Activated naive CD4-positive, alpha-beta T cell treated with anti-CD3 and anti-CD28 coated beads, Interleukin-2, amount 50 U/mL, for 72 hours (primary cell): Measurements from ENCODE around the gene GNG12. TPM values are rescaled to one million over a fixed set of nuclear protein-coding genes. Genes with fewer than 3 reads are reported as not detected.
"Not testable (repeated sequence)": the region's sequence is repeated elsewhere in the genome, so short reads cannot be mapped to it uniquely, and the experiment has no call there.

Source experiments
- ATAC-seq, 2 donors: fragments of 150-1000 bp; cut with Tn5 transposase; 2 replicates each; pipeline ENCODE4 v1.10.0; 2021; ENCODE audit warnings: mild to moderate bottlenecking in 2 of 2, moderate library complexity in 2 of 2
- DNase-seq, 2 donors: peaks; one replicate each; pipeline ENCODE4 v3.0.0; 2021 to 2022; ENCODE audit warnings: low spot score in 2 of 2
- H3K27ac Mint-ChIP-seq, 2 donors: one replicate each; pipeline ENCODE4 v1.8.0; 2022; ENCODE audit warnings: mild to moderate bottlenecking in 2 of 2, mixed read lengths in 2 of 2
- H3K36me3 Mint-ChIP-seq, 2 donors: one replicate each; pipeline ENCODE4 v1.8.0; 2022; ENCODE audit warnings: mixed read lengths in 2 of 2
- H3K9me3 Mint-ChIP-seq, 2 donors: one replicate each; pipeline ENCODE4 v1.8.0; 2022; ENCODE audit warnings: mixed read lengths in 2 of 2
- total RNA-seq, 2 donors: library from RNA; stranded (reverse); gene quantifications; one replicate each; pipeline ENCODE4 v1.2.3, GENCODE V29; 2022

GNG12 gene
- total RNA-seq, 2 donors from 2014 or later = 0.23 TPM; not detected in 1

DNA sequence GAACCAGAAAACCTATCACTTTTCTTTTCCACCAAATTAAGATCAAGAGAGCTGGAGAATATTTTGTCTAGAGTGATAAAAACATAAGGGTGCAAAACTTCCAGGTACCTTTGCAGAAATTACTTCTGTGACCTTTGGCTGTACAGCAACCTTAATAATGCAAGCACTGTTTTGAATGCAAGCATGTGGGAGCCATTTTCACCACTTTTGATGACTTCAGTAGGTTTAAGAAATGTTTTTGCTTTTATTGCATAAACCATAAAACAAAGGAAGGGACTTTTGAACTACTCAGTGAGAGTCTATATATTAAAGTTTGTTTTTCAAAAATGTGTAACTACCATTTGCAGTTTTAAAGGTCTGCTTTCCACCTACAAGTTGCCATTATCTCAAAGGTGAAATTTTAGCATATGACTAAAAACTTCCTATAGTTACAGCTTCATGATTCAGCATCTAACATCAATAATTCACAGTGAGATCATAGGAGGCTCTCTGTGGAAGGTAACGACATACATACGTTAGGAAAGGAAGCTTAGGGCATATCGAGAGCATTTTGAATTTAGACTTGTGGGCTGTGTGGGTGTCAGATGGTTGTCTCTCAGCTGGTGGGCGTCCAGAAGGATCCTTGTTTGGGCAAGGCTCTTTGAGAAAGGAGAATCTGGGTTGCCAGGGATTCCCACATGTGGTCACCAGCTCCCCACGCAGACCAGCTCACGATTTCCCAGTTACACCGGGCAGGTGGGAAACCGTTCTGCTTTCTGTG lies 149.3 kb downstream of the GNG12 start:
- peak overlapping the region; percentile 97 to 99 for H3K27ac Mint-ChIP-seq
- H3K9me3 Mint-ChIP-seq = no peaks in the 10 kb centered on the region
- peak; percentile 35 to 73 for DNase-seq
- H3K36me3 Mint-ChIP-seq = peaks cover 15 to 31% of the 10 kb centered on the region in 2 donors
- ATAC-seq = peak; percentile 28 to 39

DNA sequence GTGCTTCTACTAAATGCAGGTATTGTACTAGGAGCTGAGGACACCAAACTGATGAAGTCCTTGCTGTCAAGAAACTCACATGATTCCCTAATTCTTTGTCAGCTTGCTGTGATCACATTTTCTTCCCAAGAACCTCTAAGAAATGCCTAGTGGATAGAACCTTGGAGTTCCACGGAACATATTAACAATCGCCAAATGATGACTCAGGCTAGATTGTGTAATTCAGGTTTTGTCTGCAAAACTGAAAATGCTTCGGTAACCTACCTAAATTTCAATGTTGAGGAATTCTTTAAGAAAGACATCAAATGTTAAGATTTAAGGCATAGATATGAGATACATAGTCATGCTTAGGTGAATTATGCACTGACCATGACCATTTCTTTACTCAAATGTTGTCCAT lies 150.0 kb downstream of the GNG12 start:
- Mint-ChIP-seq H3K27ac (peak overlapping the region in 1 of 2 donors; percentile 99), H3K36me3 (peaks cover 11 to 26% of the 10 kb centered on the region in 2 donors), H3K9me3 (no peaks in the 10 kb centered on the region)
- DNase-seq (no peak), ATAC-seq (no peak)

DNA sequence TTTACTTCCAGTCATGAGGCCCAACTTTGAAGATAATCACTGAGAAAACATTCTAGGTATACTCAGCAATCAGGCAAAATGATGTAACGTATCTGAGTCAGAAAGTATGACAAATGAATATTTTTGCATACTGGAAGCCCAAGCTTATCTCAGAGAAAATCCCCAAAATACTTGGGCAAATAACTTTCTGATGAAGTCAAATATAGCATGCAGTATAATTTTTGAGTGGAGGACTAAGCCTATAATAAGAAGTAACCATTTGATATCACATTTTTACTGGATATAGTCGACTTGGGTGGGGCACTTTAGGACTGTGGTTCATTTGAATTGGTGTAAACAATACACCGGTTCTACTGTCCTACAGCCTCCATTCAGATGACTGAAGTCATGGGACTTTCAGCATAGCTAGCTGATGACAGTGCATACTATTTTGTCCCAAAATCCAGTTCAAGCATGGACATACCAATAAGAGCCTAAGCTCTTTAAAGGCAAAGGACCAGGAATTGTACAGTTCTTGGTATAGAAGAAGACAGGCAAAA lies 150.5 kb downstream of the GNG12 start:
- H3K27ac Mint-ChIP-seq = no peak overlapping the region

DNA sequence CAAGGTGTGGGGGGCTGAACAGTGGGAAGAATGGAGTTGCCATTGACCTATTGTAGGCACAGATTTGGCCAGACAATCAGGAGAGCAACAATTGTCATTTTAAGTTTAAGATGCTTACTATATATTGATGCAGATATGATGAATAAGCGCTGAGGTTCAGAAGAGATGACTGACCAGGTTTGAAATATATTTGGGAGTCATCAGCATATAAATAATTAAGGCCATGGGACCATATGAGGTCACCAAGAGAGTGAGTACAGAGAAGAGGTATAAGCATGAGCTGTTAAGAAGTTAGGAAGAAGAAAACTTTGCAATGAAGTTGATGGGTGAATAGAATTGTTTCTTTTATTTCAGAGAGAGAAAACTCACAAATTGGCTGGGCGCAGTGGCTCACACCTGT lies 152.8 kb downstream of the GNG12 start:
- peaks cover 0 to 6% of the 10 kb centered on the region in 2 donors for H3K36me3 Mint-ChIP-seq
- H3K27ac Mint-ChIP-seq = no peak overlapping the region
- H3K9me3 Mint-ChIP-seq = no peaks in the 10 kb centered on the region
- ATAC-seq (no peak), DNase-seq (no peak)

More for the DNA sequence above, 150.5 kb downstream of the GNG12 start:
- Mint-ChIP-seq H3K36me3 (peaks cover 10 to 21% of the 10 kb centered on the region in 2 donors), H3K9me3 (no peaks in the 10 kb centered on the region)
- DNase-seq = no peak
- no peak for ATAC-seq

DNA sequence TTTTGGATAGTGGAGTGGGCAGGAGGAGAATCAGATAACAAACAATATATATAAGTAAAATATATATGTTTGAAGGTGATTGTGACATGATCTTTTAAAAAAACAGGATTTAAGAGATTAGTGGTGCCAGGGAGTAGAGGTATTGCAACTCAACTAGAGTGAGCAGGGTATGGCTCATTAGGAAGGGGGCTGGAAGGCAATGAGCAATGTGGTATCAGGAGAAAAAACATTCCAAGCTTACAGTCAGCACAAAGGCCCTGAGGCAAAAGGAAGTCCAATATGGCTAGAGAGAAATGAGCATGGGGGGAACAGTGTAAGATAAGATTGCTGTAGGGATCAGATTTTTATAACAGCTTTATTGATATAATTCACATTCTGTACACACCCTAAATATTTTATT lies 153.6 kb downstream of the GNG12 start:
- no peak overlapping the region for H3K27ac Mint-ChIP-seq
- ATAC-seq (no peak), DNase-seq (no peak)
- H3K9me3 Mint-ChIP-seq = no peaks in the 10 kb centered on the region
- no peaks in the 10 kb centered on the region for H3K36me3 Mint-ChIP-seq

DNA sequence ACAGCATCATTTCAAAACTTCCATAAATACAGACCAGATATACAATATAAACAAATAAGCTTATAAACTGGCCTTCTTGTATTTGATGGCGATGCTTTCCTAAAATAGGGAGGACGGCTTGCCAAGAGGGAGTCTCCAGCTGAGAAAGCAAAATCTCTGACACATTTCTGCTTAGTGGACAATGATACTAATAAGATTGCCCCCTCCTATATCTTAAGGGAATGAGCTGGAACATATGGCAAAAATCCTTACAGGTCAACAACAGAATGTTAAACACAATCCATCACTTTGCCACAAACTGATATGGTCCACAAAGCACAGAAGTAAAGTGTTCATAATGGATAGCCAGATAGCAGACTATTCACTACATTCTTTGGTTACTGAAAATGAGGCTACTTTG lies 155.3 kb downstream of the GNG12 start:
- Mint-ChIP-seq H3K36me3 (no peaks in the 10 kb centered on the region), H3K27ac (no peak overlapping the region), H3K9me3 (no peaks in the 10 kb centered on the region)
- no peak for DNase-seq
- no peak for ATAC-seq

DNA sequence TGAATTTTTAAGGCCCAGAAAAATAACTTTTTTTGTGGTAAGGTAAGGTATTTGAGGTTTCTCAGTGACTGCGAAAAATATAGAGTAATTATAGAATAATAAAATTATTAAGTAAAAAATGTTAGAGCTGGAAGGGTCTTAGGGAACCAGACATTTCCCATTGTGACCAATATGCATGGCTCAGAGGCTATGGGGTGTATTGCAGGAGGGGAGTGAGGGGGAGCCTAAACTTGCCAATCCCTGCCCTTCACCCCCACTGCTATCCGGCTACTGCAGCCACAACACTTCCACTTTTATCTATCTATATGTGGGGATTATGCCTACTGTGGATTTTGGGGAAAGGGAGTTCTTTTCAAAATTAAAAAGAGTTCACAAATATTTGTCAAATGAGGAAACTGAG lies 155.9 kb downstream of the GNG12 start:
- DNase-seq (no peak), ATAC-seq (no peak)
- H3K9me3 Mint-ChIP-seq = no peaks in the 10 kb centered on the region
- H3K36me3 Mint-ChIP-seq = no peaks in the 10 kb centered on the region
- no peak overlapping the region for H3K27ac Mint-ChIP-seq

DNA sequence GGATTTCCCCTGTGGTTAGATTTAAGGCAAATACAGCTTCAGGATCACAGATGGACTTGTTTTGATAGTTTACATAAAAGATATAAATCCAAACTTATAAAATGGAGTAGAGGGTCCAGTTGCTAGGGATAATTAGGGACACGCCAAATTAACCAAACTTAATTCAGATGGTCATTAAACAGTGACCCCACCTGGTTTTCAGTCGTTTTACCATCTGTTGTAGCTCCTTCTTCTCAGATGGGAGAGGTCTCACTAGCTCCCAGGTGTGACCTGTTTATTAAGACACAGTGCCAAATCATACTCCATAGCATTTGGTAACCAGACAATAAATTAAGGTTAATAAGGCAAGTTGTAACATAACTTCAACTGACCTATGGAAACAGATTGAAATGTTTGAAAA lies 156.3 kb downstream of the GNG12 start:
- Mint-ChIP-seq H3K27ac (no peak overlapping the region), H3K9me3 (no peaks in the 10 kb centered on the region), H3K36me3 (no peaks in the 10 kb centered on the region)
- DNase-seq (no peak), ATAC-seq (no peak)

DNA sequence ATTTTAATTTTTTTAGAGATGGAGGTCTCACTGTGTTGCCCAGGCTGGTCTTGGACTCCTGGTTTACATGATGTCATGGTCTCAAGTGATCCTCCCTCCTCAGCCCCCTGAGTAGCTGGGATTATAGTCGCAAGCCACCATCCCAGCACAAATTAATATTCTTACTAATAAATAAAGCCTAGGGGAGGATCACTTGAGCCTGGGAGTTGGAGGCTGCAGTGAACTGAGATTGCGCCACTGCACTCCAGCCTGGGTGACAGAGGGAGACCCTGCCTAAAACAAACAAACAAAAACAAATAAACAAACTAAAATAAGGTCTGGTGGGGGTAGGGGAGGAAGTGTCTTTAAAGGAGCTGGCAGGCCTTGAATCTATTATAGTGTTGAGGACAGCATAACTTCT lies 157.0 kb downstream of the GNG12 start:
- no peak for DNase-seq
- no peak for ATAC-seq
- Mint-ChIP-seq H3K36me3 (no peaks in the 10 kb centered on the region), H3K9me3 (no peaks in the 10 kb centered on the region), H3K27ac (no peak overlapping the region)

DNA sequence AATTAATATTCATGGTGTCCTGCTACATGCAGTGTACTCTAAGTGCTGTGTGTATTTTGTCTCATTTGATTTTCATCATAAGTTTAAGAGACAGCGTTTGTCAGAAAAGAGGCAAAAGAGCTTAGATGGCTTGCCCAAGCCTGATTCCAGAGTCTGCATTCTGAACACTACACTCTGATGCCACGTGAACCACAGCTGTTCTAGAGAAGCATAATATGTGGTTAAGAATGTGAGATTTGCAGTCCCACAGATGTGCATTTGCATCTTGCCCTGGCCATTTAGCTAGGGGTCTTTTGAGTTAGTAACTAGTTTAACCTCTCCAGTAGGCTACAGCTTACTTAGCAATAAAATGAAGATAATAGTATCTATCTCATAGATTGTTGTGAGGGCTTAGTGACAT lies 157.5 kb downstream of the GNG12 start:
- no peaks in the 10 kb centered on the region for H3K9me3 Mint-ChIP-seq
- H3K36me3 Mint-ChIP-seq = no peaks in the 10 kb centered on the region
- ATAC-seq (no peak), DNase-seq (no peak)
- H3K27ac Mint-ChIP-seq = no peak overlapping the region

DNA sequence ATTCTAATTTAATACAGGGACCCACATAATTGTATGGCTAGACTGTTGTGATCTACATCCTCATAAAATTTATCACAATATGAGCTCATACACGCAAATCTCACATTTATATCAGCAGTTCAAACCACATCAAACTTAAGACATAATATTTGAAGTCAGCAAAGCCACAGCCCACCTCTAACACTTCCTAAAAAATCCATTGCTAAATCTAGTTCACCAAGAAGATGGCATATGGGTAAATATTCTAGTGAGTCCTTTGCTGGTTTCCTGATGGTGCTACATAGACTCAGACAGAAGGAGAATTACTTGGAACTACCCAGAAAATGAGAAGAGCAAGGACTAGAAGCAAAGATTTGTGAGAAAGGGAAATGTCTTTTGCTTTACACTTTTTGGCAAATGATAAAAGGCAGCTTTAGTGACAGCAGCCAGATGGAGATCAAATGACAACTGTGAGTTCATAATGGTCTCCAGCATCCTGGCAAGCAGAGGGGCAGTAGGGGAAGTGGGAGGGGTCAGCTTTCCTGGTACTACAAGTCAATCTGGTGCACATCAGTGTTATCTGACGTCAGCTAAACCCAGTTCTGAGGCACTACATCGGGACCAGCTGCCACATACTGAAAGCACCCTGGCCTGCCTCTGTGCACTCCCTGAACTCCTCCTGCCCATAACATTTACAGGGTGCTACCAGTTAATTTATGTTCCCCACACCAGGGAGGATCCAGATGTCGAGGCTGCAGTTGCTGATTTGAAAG lies 158.8 kb downstream of the GNG12 start:
- H3K9me3 Mint-ChIP-seq = no peaks in the 10 kb centered on the region

DNA sequence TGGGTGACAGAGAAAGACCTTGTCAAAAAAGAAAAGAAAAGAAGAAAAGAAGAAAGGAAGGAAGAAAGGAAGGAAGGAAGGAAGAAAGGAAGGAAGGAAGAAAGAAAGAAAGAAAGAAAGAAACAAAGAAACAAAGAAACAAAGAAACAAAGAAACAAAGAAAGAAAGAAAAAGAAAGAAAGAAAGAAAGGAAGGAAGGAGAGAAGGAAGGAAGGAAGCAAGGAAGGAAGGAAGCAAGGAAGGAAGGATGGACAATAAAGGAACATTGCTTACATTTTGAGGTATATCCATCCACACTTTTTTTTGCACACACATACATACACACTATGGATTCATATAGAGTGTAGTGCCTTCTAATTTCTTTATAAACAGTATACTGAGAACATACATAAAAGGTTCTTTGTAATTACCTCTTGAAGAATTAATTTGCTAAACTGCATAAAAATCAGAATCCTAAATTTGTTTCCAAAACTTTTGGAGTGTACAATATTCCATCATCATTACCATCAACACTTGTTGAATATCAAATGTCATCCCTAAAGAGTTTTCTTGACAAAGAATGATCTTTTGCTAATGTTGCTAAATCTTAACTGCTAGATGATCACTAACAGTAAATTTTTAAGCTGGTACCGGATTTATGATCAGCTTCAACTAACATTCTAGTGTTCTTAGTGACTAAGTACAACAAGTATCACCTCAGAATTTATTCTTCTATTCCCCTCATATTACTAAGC lies 159.6 kb downstream of the GNG12 start:
- ATAC-seq (no peak), DNase-seq (no peak)
- Mint-ChIP-seq H3K27ac (peak overlapping the region in 1 of 2 donors; percentile 77), H3K36me3 (no peaks in the 10 kb centered on the region), H3K9me3 (no peaks in the 10 kb centered on the region)

More for the DNA sequence above, 158.8 kb downstream of the GNG12 start:
- Mint-ChIP-seq H3K27ac (peak overlapping the region; percentile 15 to 77), H3K36me3 (no peaks in the 10 kb centered on the region)
- DNase-seq (peak in 1 of 2 donors; percentile 16), ATAC-seq (peak; percentile 88 to 92)

DNA sequence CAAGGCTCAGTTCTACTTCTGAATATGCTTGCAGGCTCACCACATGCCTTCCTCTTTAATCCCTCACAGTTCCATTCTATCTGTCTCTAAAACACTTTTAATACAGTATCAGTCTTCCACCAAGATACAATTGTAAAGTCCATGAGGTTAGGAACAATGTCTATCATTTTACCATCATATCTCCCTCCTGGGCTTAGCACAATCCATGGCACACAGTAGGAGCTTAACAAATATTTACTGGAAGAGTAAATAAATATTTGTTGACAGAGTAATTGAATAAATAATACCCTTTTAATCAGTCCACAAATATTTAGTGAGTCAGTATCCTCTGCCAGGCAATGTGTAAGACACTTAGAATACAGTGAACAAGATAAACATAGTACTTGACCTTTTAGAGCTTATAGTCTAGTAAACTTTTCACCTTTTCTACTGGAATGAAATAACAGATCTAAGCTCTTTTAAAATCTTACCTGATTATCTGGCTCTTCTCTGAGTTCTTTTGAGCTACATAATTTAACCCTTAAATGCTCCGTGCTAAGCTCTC lies 160.9 kb downstream of the GNG12 start:
- Mint-ChIP-seq H3K36me3 (no peaks in the 10 kb centered on the region), H3K9me3 (no peaks in the 10 kb centered on the region), H3K27ac (no peak overlapping the region)
- ATAC-seq (no peak), DNase-seq (no peak)

DNA sequence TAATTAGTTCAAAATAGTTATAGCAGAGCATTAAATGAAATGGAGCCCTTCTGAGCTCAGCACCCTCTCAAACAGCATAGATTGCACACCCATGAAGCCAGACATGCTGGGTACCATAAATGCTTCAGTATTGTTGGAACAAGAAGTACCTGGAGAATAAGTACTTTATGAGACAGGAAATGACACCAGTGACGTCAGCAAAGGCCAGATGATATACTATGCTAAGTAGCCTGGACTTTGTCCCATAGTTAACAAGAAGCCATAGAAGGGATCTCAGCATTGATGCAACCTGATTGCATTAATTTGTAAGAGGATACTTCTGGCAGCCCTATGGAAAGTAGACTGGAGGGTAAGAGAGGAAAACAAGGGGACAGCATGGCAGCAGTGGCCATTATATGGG lies 164.6 kb downstream of the GNG12 start:
- ATAC-seq (no peak), DNase-seq (no peak)
- Mint-ChIP-seq H3K27ac (no peak overlapping the region), H3K9me3 (no peaks in the 10 kb centered on the region), H3K36me3 (no peaks in the 10 kb centered on the region)

DNA sequence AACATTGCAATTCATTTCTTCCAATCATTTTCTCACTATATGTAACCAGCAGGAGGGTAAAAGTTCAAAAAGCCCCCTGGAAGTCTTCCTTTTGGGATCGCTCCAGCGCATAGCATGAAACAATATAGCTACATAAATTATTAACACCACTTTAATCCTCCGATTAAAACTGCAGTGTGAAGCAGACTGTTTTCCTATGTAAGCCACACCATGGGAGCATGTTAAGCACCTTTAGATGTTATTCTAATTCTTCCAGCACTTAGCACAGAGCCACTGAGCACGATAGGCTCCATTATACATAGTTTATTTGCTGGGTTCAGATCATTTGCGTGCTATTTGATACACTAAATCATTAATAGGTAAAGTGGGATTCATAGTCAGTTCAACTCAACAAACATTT lies 166.6 kb downstream of the GNG12 start:
- DNase-seq (no peak), ATAC-seq (no peak)
- H3K36me3 Mint-ChIP-seq = no peaks in the 10 kb centered on the region
- H3K9me3 Mint-ChIP-seq = no peaks in the 10 kb centered on the region
- H3K27ac Mint-ChIP-seq = no peak overlapping the region

DNA sequence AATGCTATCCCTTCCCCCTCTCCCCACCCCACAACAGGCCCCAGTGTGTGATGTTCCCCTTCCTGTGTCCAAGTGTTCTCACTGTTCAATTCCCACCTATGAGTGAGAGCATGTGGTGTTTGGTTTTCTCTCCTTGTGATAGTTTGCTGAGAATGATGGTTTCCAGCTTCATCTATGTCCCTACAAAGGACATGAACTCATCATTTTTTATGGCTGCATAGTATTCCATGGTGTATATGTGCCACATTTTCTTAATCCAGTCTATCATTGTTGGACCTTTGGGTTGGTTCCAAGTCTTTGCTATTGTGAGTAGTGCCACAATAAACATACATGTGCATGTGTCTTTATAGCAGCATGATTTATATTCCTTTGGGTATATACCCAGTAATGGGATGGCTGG lies 168.0 kb downstream of the GNG12 start:
- not testable (repeated sequence) for DNase-seq, ATAC-seq, H3K27ac Mint-ChIP-seq, H3K36me3 Mint-ChIP-seq, H3K9me3 Mint-ChIP-seq

DNA sequence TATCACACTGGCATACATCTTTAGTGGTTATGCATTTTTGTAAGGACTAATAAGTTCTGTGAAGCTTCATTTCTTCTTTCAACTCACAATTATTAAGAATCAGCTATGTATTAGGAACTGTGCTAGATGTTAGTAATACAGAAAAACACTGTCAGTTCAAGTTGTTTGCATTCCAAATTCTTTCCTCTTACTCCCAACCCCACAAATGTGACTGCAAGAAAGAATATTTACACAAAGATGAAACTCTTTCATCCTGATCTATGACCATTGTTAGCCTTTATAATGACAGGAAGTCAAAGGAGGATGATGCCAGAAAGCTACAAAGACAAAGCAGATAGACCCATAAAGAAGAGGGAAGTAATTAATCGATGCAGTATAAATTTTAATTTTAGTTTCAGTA lies 169.2 kb downstream of the GNG12 start:
- H3K27ac Mint-ChIP-seq = no peak overlapping the region
- ATAC-seq (no peak), DNase-seq (no peak)
- H3K9me3 Mint-ChIP-seq = no peaks in the 10 kb centered on the region
- no peaks in the 10 kb centered on the region for H3K36me3 Mint-ChIP-seq
